ENCODE data around the gene FOXP1.

- TF ChIP-seq CTCF (IDR thresholded peaks at IDR 0.05; ENCODE audit: poor library complexity, severe bottlenecking) (no peak), TAF1 (IDR thresholded peaks at IDR 0.05; ENCODE audit: low read depth) (no peak), EZH2 (IDR thresholded peaks at IDR 0.05; ENCODE audit: borderline replicate concordance, insufficient read depth, low read length, poor library complexity, severe bottlenecking) (no peak), EP300 (conservative IDR thresholded peaks at IDR 0.05; ENCODE audit: poor library complexity, severe bottlenecking) (peak; percentile 61), REST (IDR thresholded peaks at IDR 0.05; ENCODE audit: borderline replicate concordance) (no peak), POLR2AphosphoS5 (IDR thresholded peaks at IDR 0.05) (peak; percentile 16), RAD21 (conservative IDR thresholded peaks at IDR 0.05) (peak; percentile 13)
Measured at GRCh38 chr3:71484047-71484446, 99.5 kb downstream of the FOXP1 start.
